H1 (cell line): ENCODE measurements around the gene CASD1. TPM values are rescaled to one million over a fixed set of nuclear protein-coding genes. Genes with fewer than 3 reads are reported as not detected.

Experiments used
- CTCF ChIA-PET: fragments of 300-600 bp; sonication (Branson Sonifier 250); formaldehyde crosslinking; loops from one replicate; lab custom pipeline; 2021; ENCODE audit not compliant: partially characterized antibody; lab: Charles Lee
- POLR2A ChIA-PET: fragments of 300-600 bp; sonication (Branson Sonifier 250); formaldehyde crosslinking; loops from one replicate; lab custom pipeline; 2021; ENCODE audit warnings: inconsistent platforms; ENCODE audit not compliant: partially characterized antibody; lab: Charles Lee
- DNase-seq, 2 experiments: peaks; one replicate each; pipeline versions ENCODE4 v3.0.0 to v3.0.0-alpha.2; 2010 to 2022; ENCODE audit warnings: low spot score in 2 of 2, low read depth in 1 of 2, mixed read lengths in 1 of 2
- FAIRE-seq: peaks from 2 replicates; lab custom pipeline; 2011; peaks lifted over from hg19 to GRCh38; lab: Jason Lieb, UNC
- H2AFZ ChIP-seq: 2 replicates; pipeline ENCODE4 v1.8.1; 2012; ENCODE audit warnings: low read length, inconsistent platforms
- H2AK5ac ChIP-seq: 2 replicates; pipeline ENCODE4 v1.6.1; 2013; ENCODE audit warnings: low read depth, low read length
- H2BK120ac ChIP-seq: replicated peaks from 2 replicates; pipeline ENCODE3; 2013; ENCODE audit warnings: low read depth, low read length, inconsistent platforms
- H2BK12ac ChIP-seq: 2 replicates; pipeline ENCODE4 v1.6.1; 2013; ENCODE audit warnings: low read depth, low read length
- H2BK15ac ChIP-seq: 2 replicates; pipeline ENCODE4 v1.6.1; 2013; ENCODE audit warnings: low read length
- H2BK20ac ChIP-seq: 2 replicates; pipeline ENCODE4 v1.6.1; 2013; ENCODE audit warnings: low read length
- H2BK5ac ChIP-seq: 2 replicates; pipeline ENCODE4 v1.6.1; 2013; ENCODE audit warnings: low read depth, low read length
- H3K14ac ChIP-seq: 2 replicates; pipeline ENCODE4 v1.6.1; 2013; ENCODE audit warnings: inconsistent platforms; ENCODE audit not compliant: insufficient read length
- H3K18ac ChIP-seq: 2 replicates; pipeline ENCODE4 v1.6.1; 2013; ENCODE audit warnings: low read length; ENCODE audit errors: extremely low read depth
- H3K23ac ChIP-seq: 2 replicates; pipeline ENCODE4 v1.6.1; 2013; ENCODE audit warnings: inconsistent platforms; ENCODE audit not compliant: insufficient read length
- H3K23me2 ChIP-seq: 2 replicates; pipeline ENCODE4 v1.6.1; 2013; ENCODE audit warnings: low read depth, low read length
- H3K27ac ChIP-seq: 2 replicates; pipeline ENCODE4 v1.6.1; 2011; ENCODE audit warnings: low read depth, low read length, inconsistent platforms
- H3K27me3 ChIP-seq, 4 experiments: replicated peaks in 1 of 4; 1 replicate in 1 of 4; 2 replicates in 3 of 4; pipeline versions ENCODE4 v1.6.1 to v1.8.1; 2011 to 2013; ENCODE audit warnings: low read length in 3 of 4, mild to moderate bottlenecking in 3 of 4, inconsistent platforms in 2 of 4, mixed read lengths in 2 of 4, moderate library complexity in 1 of 4; ENCODE audit not compliant: control insufficient read depth in 3 of 4, insufficient read depth in 3 of 4; ENCODE audit errors: extremely low read depth in 1 of 4
- H3K36me3 ChIP-seq, 4 experiments: 2 replicates each; pipeline versions ENCODE4 v1.6.1 to v1.8.1; 2011 to 2013; ENCODE audit warnings: mild to moderate bottlenecking in 4 of 4, low read length in 3 of 4, moderate library complexity in 2 of 4, control low read depth in 1 of 4, inconsistent platforms in 1 of 4; ENCODE audit not compliant: insufficient read depth in 4 of 4, control insufficient read depth in 2 of 4
- H3K4ac ChIP-seq: replicated peaks from 2 replicates; pipeline ENCODE3; 2013; ENCODE audit warnings: low read length, low read depth, mixed read lengths, inconsistent platforms; ENCODE audit not compliant: insufficient read length
- H3K4me1 ChIP-seq, 4 experiments: replicated peaks in 1 of 4; 1 replicate in 1 of 4; 2 replicates in 3 of 4; pipeline versions ENCODE4 v1.6.1 to v1.8.1; 2011 to 2013; ENCODE audit warnings: low read length in 3 of 4, inconsistent platforms in 2 of 4, mixed read lengths in 1 of 4; ENCODE audit not compliant: insufficient read depth in 4 of 4, control insufficient read depth in 3 of 4
- H3K4me2 ChIP-seq, 2 experiments: 2 replicates each; pipeline versions ENCODE4 v1.6.1 to v1.8.1; 2011 to 2013; ENCODE audit warnings: low read depth in 2 of 2, low read length in 2 of 2, control low read depth in 1 of 2, inconsistent platforms in 1 of 2, mild to moderate bottlenecking in 1 of 2; ENCODE audit not compliant: insufficient read depth in 1 of 2
- H3K4me3 ChIP-seq, 4 experiments: fragments of 200-600, 300-600 bp in 1 of 4; sonication (generic), shearing (Covaris generic), sonication (Bioruptor Twin) in 1 of 4; 2 replicates each; pipeline versions ENCODE4 v1.5.1 to v1.8.1; 2011 to 2016; ENCODE audit warnings: low read length in 4 of 4, low read depth in 3 of 4, control low read depth in 2 of 4, inconsistent platforms in 2 of 4, mild to moderate bottlenecking in 2 of 4, mixed read lengths in 1 of 4, moderate library complexity in 1 of 4; ENCODE audit not compliant: insufficient read depth in 2 of 4; ENCODE audit errors: extremely low read depth in 1 of 4
- H3K56ac ChIP-seq: replicated peaks from 2 replicates; pipeline ENCODE3; 2013; ENCODE audit warnings: low read depth, mild to moderate bottlenecking, mixed read lengths, low read length, inconsistent platforms; ENCODE audit not compliant: insufficient read length
- H3K79me1 ChIP-seq: 2 replicates; pipeline ENCODE4 v1.6.1; 2013; ENCODE audit warnings: low read depth, low read length, control low read depth
- H3K79me2 ChIP-seq, 2 experiments: 2 replicates each; pipeline versions ENCODE4 v1.6.1 to v1.8.1; 2012 to 2013; ENCODE audit warnings: low read length in 2 of 2, mild to moderate bottlenecking in 2 of 2, inconsistent platforms in 1 of 2; ENCODE audit not compliant: insufficient read depth in 2 of 2, control insufficient read depth in 1 of 2
- H3K9ac ChIP-seq, 4 experiments: replicated peaks in 1 of 4; 1 replicate in 1 of 4; 2 replicates in 3 of 4; pipeline versions ENCODE4 v1.6.1 to v1.8.1; 2011 to 2013; ENCODE audit warnings: low read depth in 3 of 4, low read length in 3 of 4, control low read depth in 2 of 4, mild to moderate bottlenecking in 2 of 4, moderate library complexity in 2 of 4, inconsistent platforms in 1 of 4; ENCODE audit errors: extremely low read depth in 1 of 4
- H3K9me3 ChIP-seq, 2 experiments: 2 replicates each; pipeline versions ENCODE4 v1.6.1 to v1.8.1; 2012 to 2013; ENCODE audit warnings: mild to moderate bottlenecking in 2 of 2, moderate library complexity in 2 of 2, control low read depth in 1 of 2, inconsistent platforms in 1 of 2, low read depth in 1 of 2, low read length in 1 of 2, mixed read lengths in 1 of 2; ENCODE audit not compliant: insufficient read depth in 2 of 2
- H4K20me1 ChIP-seq, 2 experiments: replicated peaks in 1 of 2; 2 replicates each; pipeline versions ENCODE3 to v1.8.1; 2011 to 2013; ENCODE audit warnings: inconsistent platforms in 2 of 2, low read length in 2 of 2, mild to moderate bottlenecking in 1 of 2; ENCODE audit not compliant: insufficient read depth in 2 of 2, control insufficient read depth in 1 of 2
- H4K5ac ChIP-seq: 2 replicates; pipeline ENCODE4 v1.6.1; 2013; ENCODE audit warnings: low read length, low read depth, mixed read lengths, inconsistent platforms; ENCODE audit not compliant: insufficient read length
- H4K8ac ChIP-seq: 2 replicates; pipeline ENCODE4 v1.8.0; 2013; ENCODE audit warnings: mild to moderate bottlenecking, moderate library complexity, low read length, inconsistent platforms; ENCODE audit not compliant: insufficient read depth; ENCODE audit errors: extremely low read depth
- H4K91ac ChIP-seq: replicated peaks from 2 replicates; pipeline ENCODE3; 2013; ENCODE audit warnings: low read length, mixed read lengths, inconsistent platforms; ENCODE audit not compliant: insufficient read length
- ASH2L ChIP-seq: fragments of 200-600, 300-600 bp; sonication (generic); IDR thresholded peaks from one replicate; pipeline ENCODE4 v1.7.1; 2017; ENCODE audit warnings: low read length
- BACH1 ChIP-seq: IDR thresholded peaks from 2 replicates; pipeline ENCODE4 v1.6.1; 2012; ENCODE audit warnings: low read length, improper control_type of control experiment
- BRCA1 ChIP-seq: IDR thresholded peaks from 2 replicates; pipeline ENCODE4 v1.6.1; 2012; ENCODE audit warnings: low read depth, low read length, improper control_type of control experiment
- CREB1 ChIP-seq: IDR thresholded peaks from 2 replicates; pipeline ENCODE4 v1.6.1; 2012; ENCODE audit warnings: inconsistent platforms
- CTBP2 ChIP-seq: IDR thresholded peaks from 2 replicates; pipeline ENCODE4 v1.7.0; 2011; ENCODE audit warnings: borderline replicate concordance, mild to moderate bottlenecking, moderate library complexity, mixed read lengths, low read length; ENCODE audit not compliant: insufficient read depth, insufficient read length
- GTF2F1 ChIP-seq: IDR thresholded peaks from 2 replicates; pipeline ENCODE4 v1.6.1; 2012; ENCODE audit warnings: low read depth, low read length, improper control_type of control experiment, borderline replicate concordance
- JUND ChIP-seq: IDR thresholded peaks from 2 replicates; pipeline ENCODE4 v1.6.1; 2011; ENCODE audit warnings: mild to moderate bottlenecking, improper control_type of control experiment, low read length
- POU5F1 ChIP-seq: IDR thresholded peaks from 2 replicates; pipeline ENCODE4 v1.6.1; 2011; ENCODE audit warnings: low read depth, mild to moderate bottlenecking, low read length, moderate library complexity
- RAD21 ChIP-seq, 2 experiments: IDR thresholded peaks in 1 of 2; conservative IDR thresholded peaks in 1 of 2; 2 replicates each; pipeline ENCODE4 v1.6.1; 2011; ENCODE audit warnings: low read depth in 2 of 2, low read length in 2 of 2, improper control_type of control experiment in 1 of 2, inconsistent platforms in 1 of 2, mild to moderate bottlenecking in 1 of 2, moderate library complexity in 1 of 2
- SIX5 ChIP-seq: IDR thresholded peaks from 2 replicates; pipeline ENCODE4 v1.6.1; 2011; ENCODE audit warnings: mild to moderate bottlenecking, low read depth, low read length
- SUZ12 ChIP-seq: fragments of 200-600 bp; sonication (generic); IDR thresholded peaks from 2 replicates; pipeline ENCODE4 v1.6.1; 2012; ENCODE audit warnings: mild to moderate bottlenecking, inconsistent platforms, low read length, moderate library complexity, mixed read lengths
- TEAD4 ChIP-seq: IDR thresholded peaks from 2 replicates; pipeline ENCODE4 v1.6.1; 2012; ENCODE audit warnings: low read depth, low read length, inconsistent platforms, mixed read lengths
- WGBS, 2 experiments: shearing (Covaris generic) in 1 of 2; methylation state at CpG; one replicate each; pipeline versions ENCODE4 v1.1.6 to v1.1.7; 2013 to 2015; ENCODE audit warnings: low lambda C conversion rate in 2 of 2, mixed read lengths in 2 of 2, inconsistent platforms in 1 of 2, low coverage in 1 of 2, missing lambda C conversion rate in 1 of 2; ENCODE audit not compliant: insufficient replicate concordance in 2 of 2, insufficient coverage in 1 of 2, insufficient read length in 1 of 2; ENCODE audit errors: extremely low coverage in 1 of 2, missing lambda C conversion rate in 1 of 2; 5-methylcytosine and 5-hydroxymethylcytosine counted together
- polyA plus RNA-seq, 7 experiments: library from polyadenylated mRNA; depleted of rRNA in 3 of 7; stranded (reverse) in 5 of 7; unstranded in 2 of 7; fragments of >200 nt in 5 of 7; fragments of 200-250 nt in 2 of 7; gene quantifications; 1 replicate in 5 of 7; 2 replicates in 1 of 7; 4 replicates in 1 of 7; pipeline versions ENCODE4 v1.2.1 to v1.2.3, GENCODE V29; 2011 to 2013; ENCODE audit warnings: missing spikeins in 2 of 7, mixed read lengths in 2 of 7
- total RNA-seq: library from RNA; stranded (reverse); fragmentation: NEBNext Ultra II Directional; extraction: Animal tissue kit (Norgen Biotek cat#: 25700); gene quantifications from 2 replicates; pipeline ENCODE4 v1.2.1, GENCODE V29; 2021
- TF ChIP-seq, protein P1 (sequence below): IDR thresholded peaks from 2 replicates; pipeline ENCODE4 v1.6.1; 2012; ENCODE audit warnings: low read length, inconsistent platforms

Gene CASD1
- total and polyA plus RNA-seq, 2 of the 8 experiments (the other 6 are each of a cell fraction or from before 2014, with no cell fraction given) = 14.2 to 18.8 TPM

- no peaks in the 10 kb centered on the region for H4K20me1 ChIP-seq
- H2AK5ac ChIP-seq = no peak overlapping the region
- no peak overlapping the region for H3K9ac ChIP-seq
- no peak overlapping the region for H3K56ac ChIP-seq
- H3K23ac ChIP-seq = no peak overlapping the region
- H3K79me1 ChIP-seq = no peaks in the 10 kb centered on the region
- H2BK15ac ChIP-seq = no peak overlapping the region
- H3K4me1 ChIP-seq = peaks cover 0 to 3% (median 0%) of the 10 kb centered on the region in 4 experiments; a peak in 1 of 7 replicates
- H3K18ac ChIP-seq = no peak overlapping the region
- no peak overlapping the region for H3K4me3 ChIP-seq
- no peak overlapping the region for H2BK5ac ChIP-seq
- H4K5ac ChIP-seq = no peak overlapping the region
- FAIRE-seq = no peak
- ChIA-PET CTCF (interaction anchor here (0.6 to 0.9 kb wide), 2 partner anchors 20 to 1102 kb away, joined by 3 read pairs; no protein-coding TSS in a partner anchor), POLR2A (no interaction called here)
- 93% methylated on average over 2 of the region's 2 CpGs; no CpG with 5 or more reads in 1 of the 2 experiments for WGBS, 2 experiments
- H3K14ac ChIP-seq = no peak overlapping the region
- H2AFZ ChIP-seq = no peak overlapping the region
- DNase-seq = no peak
- no peak overlapping the region for H3K27ac ChIP-seq
- no peak overlapping the region for H4K91ac ChIP-seq
- H2BK12ac ChIP-seq = no peak overlapping the region
- no peak overlapping the region for H3K4me2 ChIP-seq
- no peak overlapping the region for H4K8ac ChIP-seq
- H3K23me2 ChIP-seq = no peaks in the 10 kb centered on the region
- no peaks in the 10 kb centered on the region for H3K27me3 ChIP-seq
- H2BK20ac ChIP-seq = no peak overlapping the region
- H3K4ac ChIP-seq = no peak overlapping the region
- H3K79me2 ChIP-seq = no peaks in the 10 kb centered on the region
- no peak overlapping the region for H2BK120ac ChIP-seq
- 0 out of 4 replicates have a peak, but pooled peaks cover 3% of the 10 kb centered on the region in 2 experiments for H3K9me3 ChIP-seq
- peaks cover 0 to 3% (median 0%) of the 10 kb centered on the region in 4 experiments; a peak in 1 of 8 replicates for H3K36me3 ChIP-seq
- TF ChIP-seq SUZ12 = no peak
- TF ChIP-seq RAD21 (IDR thresholded peaks at IDR 0.05 in 1 of 2, conservative IDR thresholded peaks at IDR 0.05 in 1 of 2; ENCODE audit: low read depth in 2 of 2, low read length in 2 of 2) = no peak
- TF ChIP-seq SIX5 = no peak
- no peak for TF ChIP-seq BRCA1
- TF ChIP-seq BACH1 = no peak
- no peak for TF ChIP-seq CREB1
- TF ChIP-seq JUND = no peak
- TF ChIP-seq ASH2L = no peak
- TF ChIP-seq CTBP2 = no peak
- TF ChIP-seq TEAD4 = no peak
- TF ChIP-seq, protein P1, sequence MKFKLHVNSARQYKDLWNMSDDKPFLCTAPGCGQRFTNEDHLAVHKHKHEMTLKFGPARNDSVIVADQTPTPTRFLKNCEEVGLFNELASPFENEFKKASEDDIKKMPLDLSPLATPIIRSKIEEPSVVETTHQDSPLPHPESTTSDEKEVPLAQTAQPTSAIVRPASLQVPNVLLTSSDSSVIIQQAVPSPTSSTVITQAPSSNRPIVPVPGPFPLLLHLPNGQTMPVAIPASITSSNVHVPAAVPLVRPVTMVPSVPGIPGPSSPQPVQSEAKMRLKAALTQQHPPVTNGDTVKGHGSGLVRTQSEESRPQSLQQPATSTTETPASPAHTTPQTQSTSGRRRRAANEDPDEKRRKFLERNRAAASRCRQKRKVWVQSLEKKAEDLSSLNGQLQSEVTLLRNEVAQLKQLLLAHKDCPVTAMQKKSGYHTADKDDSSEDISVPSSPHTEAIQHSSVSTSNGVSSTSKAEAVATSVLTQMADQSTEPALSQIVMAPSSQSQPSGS = no peak
- TF ChIP-seq GTF2F1 = no peak
- TF ChIP-seq POU5F1 = no peak
These were observed 78.5 kb downstream of the CASD1 start for GRCh38 chr7:94588075-94588474.
